ENCODE results near the gene ST3GAL3.

DNA sequence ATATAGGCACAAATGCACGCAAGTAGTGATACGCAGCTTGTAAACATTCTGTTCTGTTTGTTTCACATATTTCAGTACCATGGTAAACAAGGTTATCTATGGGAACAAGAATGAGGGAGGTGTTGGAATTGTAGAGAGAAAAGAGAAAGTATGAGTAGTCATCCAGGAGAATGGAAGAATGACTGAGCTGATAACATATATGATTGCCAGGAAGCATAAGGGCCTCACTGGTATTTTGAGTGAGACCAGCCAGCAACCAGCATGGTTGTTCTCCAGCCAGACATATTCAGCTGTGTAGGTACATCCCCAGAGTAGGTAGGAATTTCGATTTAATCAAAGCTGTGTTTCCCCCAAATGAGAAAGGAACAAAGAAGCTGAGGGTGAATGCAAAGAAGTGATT is 167.4 kb downstream of the ST3GAL3 start:
- TF ChIP-seq POLR2A (IDR thresholded peaks at IDR 0.05; ENCODE audit: extremely low read depth, insufficient read length), result no peak
- TF ChIP-seq, protein P1, sequence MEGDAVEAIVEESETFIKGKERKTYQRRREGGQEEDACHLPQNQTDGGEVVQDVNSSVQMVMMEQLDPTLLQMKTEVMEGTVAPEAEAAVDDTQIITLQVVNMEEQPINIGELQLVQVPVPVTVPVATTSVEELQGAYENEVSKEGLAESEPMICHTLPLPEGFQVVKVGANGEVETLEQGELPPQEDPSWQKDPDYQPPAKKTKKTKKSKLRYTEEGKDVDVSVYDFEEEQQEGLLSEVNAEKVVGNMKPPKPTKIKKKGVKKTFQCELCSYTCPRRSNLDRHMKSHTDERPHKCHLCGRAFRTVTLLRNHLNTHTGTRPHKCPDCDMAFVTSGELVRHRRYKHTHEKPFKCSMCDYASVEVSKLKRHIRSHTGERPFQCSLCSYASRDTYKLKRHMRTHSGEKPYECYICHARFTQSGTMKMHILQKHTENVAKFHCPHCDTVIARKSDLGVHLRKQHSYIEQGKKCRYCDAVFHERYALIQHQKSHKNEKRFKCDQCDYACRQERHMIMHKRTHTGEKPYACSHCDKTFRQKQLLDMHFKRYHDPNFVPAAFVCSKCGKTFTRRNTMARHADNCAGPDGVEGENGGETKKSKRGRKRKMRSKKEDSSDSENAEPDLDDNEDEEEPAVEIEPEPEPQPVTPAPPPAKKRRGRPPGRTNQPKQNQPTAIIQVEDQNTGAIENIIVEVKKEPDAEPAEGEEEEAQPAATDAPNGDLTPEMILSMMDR (IDR thresholded peaks at IDR 0.05; ENCODE audit: low read depth, low read length), result no peak
- no peak for TF ChIP-seq MAX (IDR thresholded peaks at IDR 0.05; ENCODE audit: low read depth, low read length)

Data from NB4 (cell line).